Measurements from ENCODE around the gene KCNJ10.

Gene KCNJ10

DNA sequence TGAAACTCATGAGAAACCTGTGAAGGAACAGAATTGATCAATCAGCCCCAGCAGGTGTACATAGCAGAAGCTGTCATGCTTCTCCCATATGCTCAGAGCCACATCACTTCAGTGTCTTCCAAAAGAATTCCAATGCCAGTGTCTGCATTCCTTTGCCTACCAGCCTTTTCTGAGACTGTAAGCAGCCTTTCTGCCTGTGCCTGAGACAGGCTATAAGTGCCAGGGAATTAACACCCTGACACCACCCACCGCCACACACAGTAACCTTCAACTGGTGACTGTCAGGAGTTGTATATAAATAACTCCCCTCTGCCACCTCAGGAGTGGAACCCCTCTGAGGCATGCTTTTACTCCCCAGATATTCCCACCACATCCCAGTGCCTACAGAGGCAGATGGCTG lies 77.8 kb downstream of the KCNJ10 start:
- no peaks in the 10 kb centered on the region for H3K9me2 ChIP-seq (replicated peaks; ENCODE audit: control insufficient read depth, low read length)
- no peak overlapping the region for H3K27ac ChIP-seq (ENCODE audit: low read depth, low read length)
- peaks cover 30% of the 10 kb centered on the region for H3K27me3 ChIP-seq (ENCODE audit: control insufficient read depth, low read length)
- H3K79me2 ChIP-seq (ENCODE audit: control insufficient read depth, low read length), result no peaks in the 10 kb centered on the region
- no peaks in the 10 kb centered on the region for H4K20me1 ChIP-seq (ENCODE audit: control insufficient read depth, insufficient read depth, low read depth, low read length)
- peaks cover 4% of the 10 kb centered on the region for H3K4me1 ChIP-seq (ENCODE audit: control insufficient read depth, low read length)
- no peak overlapping the region for H3K4me3 ChIP-seq (ENCODE audit: low read length)
- H3K9me3 ChIP-seq (ENCODE audit: control insufficient read depth, insufficient read depth, low read length), result no peaks in the 10 kb centered on the region
- no peak overlapping the region for H3K4me2 ChIP-seq (ENCODE audit: low read length)
- no peaks in the 10 kb centered on the region for H3F3A ChIP-seq (ENCODE audit: control insufficient read depth, insufficient read depth)
- no peaks in the 10 kb centered on the region for H3K36me3 ChIP-seq (ENCODE audit: control insufficient read depth, low read length)
- TF ChIP-seq EZH2phosphoT487 (IDR thresholded peaks at IDR 0.05; ENCODE audit: borderline replicate concordance, low read length), result no peak
- TF ChIP-seq, protein P1, sequence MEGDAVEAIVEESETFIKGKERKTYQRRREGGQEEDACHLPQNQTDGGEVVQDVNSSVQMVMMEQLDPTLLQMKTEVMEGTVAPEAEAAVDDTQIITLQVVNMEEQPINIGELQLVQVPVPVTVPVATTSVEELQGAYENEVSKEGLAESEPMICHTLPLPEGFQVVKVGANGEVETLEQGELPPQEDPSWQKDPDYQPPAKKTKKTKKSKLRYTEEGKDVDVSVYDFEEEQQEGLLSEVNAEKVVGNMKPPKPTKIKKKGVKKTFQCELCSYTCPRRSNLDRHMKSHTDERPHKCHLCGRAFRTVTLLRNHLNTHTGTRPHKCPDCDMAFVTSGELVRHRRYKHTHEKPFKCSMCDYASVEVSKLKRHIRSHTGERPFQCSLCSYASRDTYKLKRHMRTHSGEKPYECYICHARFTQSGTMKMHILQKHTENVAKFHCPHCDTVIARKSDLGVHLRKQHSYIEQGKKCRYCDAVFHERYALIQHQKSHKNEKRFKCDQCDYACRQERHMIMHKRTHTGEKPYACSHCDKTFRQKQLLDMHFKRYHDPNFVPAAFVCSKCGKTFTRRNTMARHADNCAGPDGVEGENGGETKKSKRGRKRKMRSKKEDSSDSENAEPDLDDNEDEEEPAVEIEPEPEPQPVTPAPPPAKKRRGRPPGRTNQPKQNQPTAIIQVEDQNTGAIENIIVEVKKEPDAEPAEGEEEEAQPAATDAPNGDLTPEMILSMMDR (IDR thresholded peaks at IDR 0.05; ENCODE audit: low read depth, low read length, poor library complexity, severe bottlenecking), result no peak

DNA sequence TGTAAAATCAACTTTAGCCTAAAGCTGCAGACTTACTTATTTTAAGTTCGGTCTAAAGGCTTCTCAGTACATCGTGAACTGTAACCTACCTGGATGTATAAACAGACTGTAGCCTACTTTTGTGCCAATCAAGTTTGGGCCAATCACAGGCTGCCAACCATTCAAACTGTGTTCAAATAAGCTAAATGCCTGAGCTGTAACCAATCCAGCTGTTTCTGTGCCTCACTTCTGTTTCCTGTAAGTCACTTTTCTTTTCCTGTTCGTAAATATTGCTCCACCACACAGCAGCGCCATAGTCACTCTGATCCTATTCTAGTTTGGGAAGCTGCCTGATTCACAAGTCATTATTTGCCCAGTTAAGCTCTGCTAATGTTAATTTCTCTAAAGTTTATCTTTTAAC lies 78.4 kb downstream of the KCNJ10 start:
- no peak for TF ChIP-seq EZH2phosphoT487 (IDR thresholded peaks at IDR 0.05; ENCODE audit: borderline replicate concordance, low read length)
- TF ChIP-seq, protein P1 (IDR thresholded peaks at IDR 0.05; ENCODE audit: low read depth, low read length, poor library complexity, severe bottlenecking), result no peak
- peaks cover 4% of the 10 kb centered on the region for H3K4me1 ChIP-seq (ENCODE audit: control insufficient read depth, low read length)
- H3K27me3 ChIP-seq (ENCODE audit: control insufficient read depth, low read length), result peaks cover 33% of the 10 kb centered on the region
- no peaks in the 10 kb centered on the region for H3K79me2 ChIP-seq (ENCODE audit: control insufficient read depth, low read length)
- no peaks in the 10 kb centered on the region for H3K9me3 ChIP-seq (ENCODE audit: control insufficient read depth, insufficient read depth, low read length)
- no peak overlapping the region for H3K27ac ChIP-seq (ENCODE audit: low read depth, low read length)
- H3K4me3 ChIP-seq (ENCODE audit: low read length), result no peak overlapping the region
- no peak overlapping the region for H3K4me2 ChIP-seq (ENCODE audit: low read length)
- H3K36me3 ChIP-seq (ENCODE audit: control insufficient read depth, low read length), result no peaks in the 10 kb centered on the region
- H3K9me2 ChIP-seq (replicated peaks; ENCODE audit: control insufficient read depth, low read length), result no peaks in the 10 kb centered on the region
- no peaks in the 10 kb centered on the region for H4K20me1 ChIP-seq (ENCODE audit: control insufficient read depth, insufficient read depth, low read depth, low read length)
- H3F3A ChIP-seq (ENCODE audit: control insufficient read depth, insufficient read depth), result no peaks in the 10 kb centered on the region

DNA sequence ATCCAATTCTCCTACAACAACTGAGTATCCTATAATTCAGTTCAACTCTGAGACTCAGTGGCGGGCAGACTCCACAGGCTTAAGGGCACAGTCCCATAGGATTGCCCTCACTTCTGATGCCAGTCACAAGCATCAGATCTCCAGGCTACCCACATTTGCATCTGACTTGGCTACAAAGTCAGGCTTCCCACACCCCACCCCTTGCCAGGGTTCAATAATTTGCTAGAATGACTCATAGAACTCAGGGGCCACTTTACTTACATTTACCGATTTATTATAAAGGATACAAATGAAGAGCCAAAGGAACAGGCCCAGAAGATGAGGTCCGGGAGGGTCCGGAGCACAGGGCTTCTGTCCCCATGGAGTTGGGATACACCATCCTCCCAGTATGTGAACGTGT lies 80.0 kb downstream of the KCNJ10 start:
- Histone ChIP-seq H3K4me2 (ENCODE audit: low read length) (no peak overlapping the region), H3K9me2 (replicated peaks; ENCODE audit: control insufficient read depth, low read length) (no peaks in the 10 kb centered on the region), H3F3A (ENCODE audit: control insufficient read depth, insufficient read depth) (no peaks in the 10 kb centered on the region), H3K27me3 (ENCODE audit: control insufficient read depth, low read length) (peaks cover 30% of the 10 kb centered on the region), H3K79me2 (ENCODE audit: control insufficient read depth, low read length) (no peaks in the 10 kb centered on the region), H3K4me3 (ENCODE audit: low read length) (no peak overlapping the region), H4K20me1 (ENCODE audit: control insufficient read depth, insufficient read depth, low read depth, low read length) (no peaks in the 10 kb centered on the region), H3K4me1 (ENCODE audit: control insufficient read depth, low read length) (peaks cover 4% of the 10 kb centered on the region), H3K36me3 (ENCODE audit: control insufficient read depth, low read length) (no peaks in the 10 kb centered on the region), H3K27ac (ENCODE audit: low read depth, low read length) (no peak overlapping the region), H3K9me3 (ENCODE audit: control insufficient read depth, insufficient read depth, low read length) (no peaks in the 10 kb centered on the region)
- no peak for TF ChIP-seq EZH2phosphoT487 (IDR thresholded peaks at IDR 0.05; ENCODE audit: borderline replicate concordance, low read length)
- TF ChIP-seq, protein P1 (IDR thresholded peaks at IDR 0.05; ENCODE audit: low read depth, low read length, poor library complexity, severe bottlenecking), result no peak

DNA sequence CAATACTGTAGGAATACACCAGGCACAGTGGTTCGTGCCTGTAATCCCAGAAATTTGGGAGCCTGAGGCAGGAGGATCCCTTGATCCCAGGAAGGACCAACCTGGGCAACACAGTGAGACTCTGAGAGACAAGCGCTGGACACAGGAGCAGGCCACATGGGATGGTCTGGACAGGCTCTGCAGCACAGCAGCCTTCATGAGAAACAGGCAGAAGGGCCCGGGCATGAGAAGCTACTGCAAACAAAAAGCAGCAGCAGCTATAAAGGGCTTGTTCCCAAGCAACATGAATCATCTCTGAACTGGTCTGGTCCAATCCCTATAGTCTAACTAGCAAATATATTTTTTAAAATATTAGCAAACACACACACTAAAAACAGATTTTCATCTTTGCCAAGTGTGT lies 80.4 kb downstream of the KCNJ10 start:
- H3F3A ChIP-seq (ENCODE audit: control insufficient read depth, insufficient read depth), result no peaks in the 10 kb centered on the region
- H3K9me2 ChIP-seq (replicated peaks; ENCODE audit: control insufficient read depth, low read length), result no peaks in the 10 kb centered on the region
- H3K27ac ChIP-seq (ENCODE audit: low read depth, low read length), result no peak overlapping the region
- no peaks in the 10 kb centered on the region for H4K20me1 ChIP-seq (ENCODE audit: control insufficient read depth, insufficient read depth, low read depth, low read length)
- H3K9me3 ChIP-seq (ENCODE audit: control insufficient read depth, insufficient read depth, low read length), result no peaks in the 10 kb centered on the region
- no peaks in the 10 kb centered on the region for H3K36me3 ChIP-seq (ENCODE audit: control insufficient read depth, low read length)
- no peaks in the 10 kb centered on the region for H3K79me2 ChIP-seq (ENCODE audit: control insufficient read depth, low read length)
- peaks cover 34% of the 10 kb centered on the region for H3K27me3 ChIP-seq (ENCODE audit: control insufficient read depth, low read length)
- H3K4me2 ChIP-seq (ENCODE audit: low read length), result no peak overlapping the region
- no peak overlapping the region for H3K4me3 ChIP-seq (ENCODE audit: low read length)
- peaks cover 4% of the 10 kb centered on the region for H3K4me1 ChIP-seq (ENCODE audit: control insufficient read depth, low read length)
- TF ChIP-seq EZH2phosphoT487 (IDR thresholded peaks at IDR 0.05; ENCODE audit: borderline replicate concordance, low read length), result no peak
